ENCODE measurements around the gene DPH1.

DNA sequence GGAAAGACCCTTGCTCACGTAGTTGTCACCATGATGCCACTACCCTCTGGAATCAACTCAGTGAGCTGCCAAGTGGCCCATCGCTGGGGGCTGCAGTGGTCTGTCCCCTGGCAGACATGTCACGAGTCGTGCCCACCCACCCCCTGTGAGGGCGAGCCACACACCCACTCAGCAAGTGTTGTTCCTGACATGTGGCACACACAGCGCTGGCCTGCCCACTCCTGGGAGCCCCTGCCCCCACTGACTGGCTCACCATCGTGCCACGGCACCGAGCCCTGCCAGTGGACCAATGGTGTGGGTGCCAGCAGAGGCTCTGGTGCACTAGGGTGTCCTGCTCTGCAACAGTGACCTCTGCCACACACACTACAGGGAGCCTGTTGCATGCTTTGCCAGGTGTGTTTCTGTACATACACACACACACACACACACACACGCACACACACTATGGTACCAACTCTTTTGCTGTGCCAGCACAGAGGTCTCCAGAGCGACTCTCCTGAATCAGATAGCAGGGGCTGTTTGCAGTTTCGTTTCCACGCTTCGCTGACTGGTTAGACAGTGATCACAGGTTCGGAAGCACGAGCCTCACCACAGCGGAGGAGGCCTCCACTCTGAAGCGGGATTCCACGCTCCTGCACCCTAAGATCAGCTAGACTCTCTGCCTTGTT is 12.5 kb upstream of the DPH1 start:
- TF ChIP-seq YY1 (IDR thresholded peaks at IDR 0.05; ENCODE audit: insufficient read depth, insufficient read length) (no peak), ZNF274 (IDR thresholded peaks at IDR 0.05; ENCODE audit: low read depth, low read length) (no peak)
